NB4 (cell line): ENCODE results near the gene BTF3.
A peak's percentile ranks its signal among the peaks of the same experiment; 100 is the strongest.

Experiments used
- MYC ChIP-seq: IDR thresholded peaks from 2 replicates; pipeline ENCODE4 v1.6.1; 2011; ENCODE audit warnings: low read depth, low read length
- POLR2A ChIP-seq: IDR thresholded peaks from 2 replicates; pipeline ENCODE4 v1.6.1; 2011; ENCODE audit warnings: mild to moderate bottlenecking; ENCODE audit not compliant: insufficient read length; ENCODE audit errors: extremely low read depth
- TF ChIP-seq, protein P1 (sequence below): IDR thresholded peaks from one replicate; pipeline ENCODE4 v1.5.1; 2012; ENCODE audit warnings: low read depth, low read length
- TF ChIP-seq, protein P2 (sequence below): IDR thresholded peaks from 2 replicates; pipeline ENCODE4 v1.6.1; 2011; ENCODE audit warnings: low read depth, low read length

DNA sequence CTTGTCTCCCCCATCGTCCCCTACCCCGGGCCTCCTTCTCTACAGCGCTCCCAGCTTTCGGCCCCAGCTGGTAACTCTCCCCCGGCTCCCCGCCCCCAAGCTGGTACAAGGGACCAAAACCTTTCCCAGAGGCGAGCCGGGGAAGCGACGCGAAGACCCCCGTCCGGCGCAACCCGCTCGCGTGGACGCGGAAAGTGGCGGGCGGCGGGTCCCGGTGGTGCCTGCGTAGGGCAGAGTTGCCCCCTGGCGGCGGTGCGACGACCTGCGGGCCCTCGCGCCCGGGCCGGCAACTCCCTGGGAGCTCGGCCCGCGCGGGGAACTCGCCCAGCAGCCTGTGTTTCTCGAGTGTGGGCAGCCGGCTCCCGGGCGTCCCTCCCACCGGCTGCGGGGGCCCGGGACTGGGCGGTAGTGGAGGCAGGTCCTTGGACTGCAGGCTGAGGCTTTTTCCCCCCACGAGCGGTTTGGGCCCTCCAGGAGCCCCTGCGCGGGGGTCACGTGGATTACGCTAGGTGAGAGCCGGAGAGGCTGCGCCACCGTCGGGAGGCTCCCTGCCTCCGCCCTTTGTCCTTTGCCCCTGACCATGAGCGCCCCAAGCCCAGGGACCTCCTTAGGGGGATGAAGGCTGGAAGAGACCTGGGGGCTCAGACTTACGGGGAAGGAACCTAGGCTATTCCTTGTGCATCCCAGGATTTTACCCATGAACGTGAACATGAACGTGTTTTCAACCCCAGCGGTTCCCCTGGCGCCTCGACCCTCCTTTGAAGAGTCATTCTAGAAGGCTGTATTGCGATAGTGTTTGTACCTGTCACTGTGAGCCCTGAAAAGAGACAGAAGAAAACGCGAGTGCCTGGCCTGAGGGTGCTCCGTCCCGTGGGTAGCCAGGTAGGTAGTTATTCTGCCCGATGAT is 46.8 kb upstream of the BTF3 start:
- TF ChIP-seq, protein P1, sequence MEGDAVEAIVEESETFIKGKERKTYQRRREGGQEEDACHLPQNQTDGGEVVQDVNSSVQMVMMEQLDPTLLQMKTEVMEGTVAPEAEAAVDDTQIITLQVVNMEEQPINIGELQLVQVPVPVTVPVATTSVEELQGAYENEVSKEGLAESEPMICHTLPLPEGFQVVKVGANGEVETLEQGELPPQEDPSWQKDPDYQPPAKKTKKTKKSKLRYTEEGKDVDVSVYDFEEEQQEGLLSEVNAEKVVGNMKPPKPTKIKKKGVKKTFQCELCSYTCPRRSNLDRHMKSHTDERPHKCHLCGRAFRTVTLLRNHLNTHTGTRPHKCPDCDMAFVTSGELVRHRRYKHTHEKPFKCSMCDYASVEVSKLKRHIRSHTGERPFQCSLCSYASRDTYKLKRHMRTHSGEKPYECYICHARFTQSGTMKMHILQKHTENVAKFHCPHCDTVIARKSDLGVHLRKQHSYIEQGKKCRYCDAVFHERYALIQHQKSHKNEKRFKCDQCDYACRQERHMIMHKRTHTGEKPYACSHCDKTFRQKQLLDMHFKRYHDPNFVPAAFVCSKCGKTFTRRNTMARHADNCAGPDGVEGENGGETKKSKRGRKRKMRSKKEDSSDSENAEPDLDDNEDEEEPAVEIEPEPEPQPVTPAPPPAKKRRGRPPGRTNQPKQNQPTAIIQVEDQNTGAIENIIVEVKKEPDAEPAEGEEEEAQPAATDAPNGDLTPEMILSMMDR: peak; percentile 38
- no peak for TF ChIP-seq POLR2A
- TF ChIP-seq, protein P2, sequence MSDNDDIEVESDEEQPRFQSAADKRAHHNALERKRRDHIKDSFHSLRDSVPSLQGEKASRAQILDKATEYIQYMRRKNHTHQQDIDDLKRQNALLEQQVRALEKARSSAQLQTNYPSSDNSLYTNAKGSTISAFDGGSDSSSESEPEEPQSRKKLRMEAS: no peak
- no peak for TF ChIP-seq MYC
